ENCODE measurements around the gene OR4E1.
"Not testable (repeated sequence)": the region's sequence is repeated elsewhere in the genome, so short reads cannot be mapped to it uniquely, and the experiment has no call there.

OR4E1 gene

GRCh38 chr14:21654215-21654614 is 19.4 kb downstream of the OR4E1 start:
- DNase-seq (ENCODE audit: low read depth in 2 of 3, low spot score in 2 of 3), result no peak

- DNase-seq (ENCODE audit: low read depth in 2 of 3, low spot score in 2 of 3), result no peak
Measured at GRCh38 chr14:21653331-21653885, 20.2 kb downstream of the OR4E1 start, which contains the start of gene OR4E2. TSS of gene OR4E2 (plus strand) at chr14:21653835. CDS start at chr14:21665083, 11,248 bp downstream.

GRCh38 chr14:21652209-21652808 is 21.3 kb downstream of the OR4E1 start:
- DNase-seq (ENCODE audit: low read depth in 2 of 3, low spot score in 2 of 3), result no peak

GRCh38 chr14:21647380-21647779 is 26.2 kb downstream of the OR4E1 start:
- no peak for DNase-seq (ENCODE audit: low read depth in 2 of 3, low spot score in 2 of 3)

- no peak for DNase-seq (ENCODE audit: low read depth in 2 of 3, low spot score in 2 of 3)
Measured at GRCh38 chr14:21643407-21643806, 30.2 kb downstream of the OR4E1 start.

- no peak for DNase-seq (ENCODE audit: low read depth in 2 of 3, low spot score in 2 of 3)
Measured at GRCh38 chr14:21642683-21643082, 30.9 kb downstream of the OR4E1 start.

- DNase-seq (ENCODE audit: low read depth in 2 of 3, low spot score in 2 of 3), result no peak
Measured at GRCh38 chr14:21634840-21635239, 38.8 kb downstream of the OR4E1 start, which contains the start of gene OR10G2. TSS of gene OR10G2 (minus strand) at chr14:21634940. CDS start at chr14:21634842, 98 bp downstream.

- DNase-seq (ENCODE audit: low read depth in 2 of 3, low spot score in 2 of 3), result no peak
Measured at GRCh38 chr14:21631084-21631483, 42.5 kb downstream of the OR4E1 start.

GRCh38 chr14:21630503-21630902 is 43.1 kb downstream of the OR4E1 start:
- not testable (repeated sequence) for DNase-seq (ENCODE audit: low read depth in 2 of 3, low spot score in 2 of 3)

GRCh38 chr14:21626491-21627230 is 47.0 kb downstream of the OR4E1 start:
- no peak for DNase-seq (ENCODE audit: low read depth in 2 of 3, low spot score in 2 of 3)
